Measurements from ENCODE around the gene IQSEC1. TPM values are rescaled to one million over a fixed set of nuclear protein-coding genes. Genes with fewer than 3 reads are reported as not detected.

IQSEC1 gene
- total RNA-seq, 3 donors from 2014 or later: 19.8 to 42.2 (median 21.9) TPM

DNA sequence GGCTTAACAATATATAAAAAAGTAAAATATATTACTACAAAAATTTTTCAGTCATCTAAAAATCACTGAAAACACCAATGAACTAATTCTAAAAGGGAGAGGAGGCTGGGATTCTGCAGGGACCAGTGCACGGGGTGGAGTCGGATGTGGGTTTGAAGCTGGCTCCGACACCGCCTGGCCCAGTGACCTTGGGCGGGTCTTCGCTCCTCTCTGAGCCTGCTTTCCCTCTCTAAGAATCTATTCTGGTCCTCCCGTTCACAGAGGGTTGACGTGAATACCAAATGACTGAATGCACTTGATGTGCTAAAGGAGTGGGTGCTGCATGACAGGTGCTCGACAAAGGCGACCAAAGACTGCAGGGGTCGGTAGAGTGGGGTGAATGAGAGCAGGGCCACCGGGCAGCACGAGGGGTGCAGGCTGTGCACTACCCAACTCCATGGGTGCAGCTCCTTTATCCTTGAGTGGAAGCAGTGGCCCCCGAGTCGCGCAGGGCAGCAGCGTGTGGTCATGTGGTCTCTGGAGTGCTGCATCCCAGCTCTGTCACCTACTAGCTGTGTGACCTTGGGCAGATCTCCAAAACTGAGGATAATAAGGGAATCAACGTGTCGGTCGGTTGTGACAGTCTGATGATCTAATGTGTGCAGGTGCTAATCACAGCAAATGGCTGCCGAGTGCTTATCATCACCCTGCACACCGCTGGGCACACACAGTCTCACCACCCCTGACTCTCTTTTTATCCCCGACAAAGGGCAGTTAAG lies 8.6 kb upstream of the IQSEC1 start:
- H3K4me1 ChIP-seq (ENCODE audit: low read depth): no peaks in the 10 kb centered on the region
- intact Hi-C loops (cut with DNase I, micrococcal nuclease): no loop called here
- H3K4me3 ChIP-seq: no peak overlapping the region
- DNase-seq: no peak
- H3K9me3 ChIP-seq: no peaks in the 10 kb centered on the region
- H3K36me3 ChIP-seq (ENCODE audit: low read depth): no peaks in the 10 kb centered on the region
- TF ChIP-seq, protein P1, sequence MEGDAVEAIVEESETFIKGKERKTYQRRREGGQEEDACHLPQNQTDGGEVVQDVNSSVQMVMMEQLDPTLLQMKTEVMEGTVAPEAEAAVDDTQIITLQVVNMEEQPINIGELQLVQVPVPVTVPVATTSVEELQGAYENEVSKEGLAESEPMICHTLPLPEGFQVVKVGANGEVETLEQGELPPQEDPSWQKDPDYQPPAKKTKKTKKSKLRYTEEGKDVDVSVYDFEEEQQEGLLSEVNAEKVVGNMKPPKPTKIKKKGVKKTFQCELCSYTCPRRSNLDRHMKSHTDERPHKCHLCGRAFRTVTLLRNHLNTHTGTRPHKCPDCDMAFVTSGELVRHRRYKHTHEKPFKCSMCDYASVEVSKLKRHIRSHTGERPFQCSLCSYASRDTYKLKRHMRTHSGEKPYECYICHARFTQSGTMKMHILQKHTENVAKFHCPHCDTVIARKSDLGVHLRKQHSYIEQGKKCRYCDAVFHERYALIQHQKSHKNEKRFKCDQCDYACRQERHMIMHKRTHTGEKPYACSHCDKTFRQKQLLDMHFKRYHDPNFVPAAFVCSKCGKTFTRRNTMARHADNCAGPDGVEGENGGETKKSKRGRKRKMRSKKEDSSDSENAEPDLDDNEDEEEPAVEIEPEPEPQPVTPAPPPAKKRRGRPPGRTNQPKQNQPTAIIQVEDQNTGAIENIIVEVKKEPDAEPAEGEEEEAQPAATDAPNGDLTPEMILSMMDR (IDR thresholded peaks at IDR 0.05): no peak
- ATAC-seq: no peak

DNA sequence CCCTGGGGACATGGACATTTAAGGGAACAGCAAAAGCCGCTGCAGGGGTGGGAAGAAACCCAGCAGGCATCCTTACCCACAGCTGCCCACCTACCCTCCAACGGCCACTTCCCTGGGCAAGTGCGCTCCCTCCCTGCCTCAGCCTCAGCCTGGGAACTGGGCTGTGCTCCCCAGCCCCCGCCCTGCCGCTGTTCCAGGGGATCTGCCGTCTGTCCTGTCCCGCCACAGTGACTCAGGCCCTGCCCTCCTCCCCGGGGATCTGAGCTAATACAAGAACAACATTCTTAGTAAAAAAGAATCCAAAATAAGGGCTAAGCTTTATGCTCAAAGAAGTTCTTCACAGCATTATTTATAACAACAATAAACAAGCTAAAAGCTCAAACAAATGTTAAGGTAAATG lies 7.4 kb upstream of the IQSEC1 start:
- H3K36me3 ChIP-seq (ENCODE audit: low read depth): no peaks in the 10 kb centered on the region
- TF ChIP-seq, protein P1 (IDR thresholded peaks at IDR 0.05): no peak
- H3K4me3 ChIP-seq: no peak overlapping the region
- ATAC-seq (no peak), DNase-seq (no peak)
- intact Hi-C loops (cut with DNase I, micrococcal nuclease): no loop called here
- no peaks in the 10 kb centered on the region for H3K9me3 ChIP-seq
- H3K4me1 ChIP-seq (ENCODE audit: low read depth): no peaks in the 10 kb centered on the region

DNA sequence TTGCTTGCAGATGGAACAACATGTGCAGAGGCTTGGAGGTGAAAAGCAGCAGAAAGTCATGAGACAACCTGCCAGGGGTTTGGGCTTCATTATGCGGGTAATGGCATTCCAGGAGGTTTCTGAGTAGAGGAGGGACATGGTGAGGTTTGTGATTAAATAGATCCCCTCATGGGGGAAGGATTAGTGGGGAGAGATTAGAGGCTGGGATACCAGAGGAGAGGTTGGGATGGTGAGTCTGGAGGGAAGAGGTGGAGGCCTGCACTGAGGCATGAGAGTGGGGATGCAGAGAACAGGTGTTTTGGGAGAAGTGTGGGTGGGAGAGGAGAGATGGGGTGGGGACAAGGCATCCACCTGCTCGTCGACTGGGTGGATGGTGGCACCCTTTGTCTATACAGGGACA lies 6.8 kb upstream of the IQSEC1 start:
- TF ChIP-seq, protein P1 (IDR thresholded peaks at IDR 0.05): no peak
- intact Hi-C loops (cut with DNase I, micrococcal nuclease): no loop called here
- no peaks in the 10 kb centered on the region for H3K9me3 ChIP-seq
- no peak overlapping the region for H3K4me3 ChIP-seq
- DNase-seq (no peak), ATAC-seq (no peak)
- no peaks in the 10 kb centered on the region for H3K4me1 ChIP-seq (ENCODE audit: low read depth)
- no peaks in the 10 kb centered on the region for H3K36me3 ChIP-seq (ENCODE audit: low read depth)

DNA sequence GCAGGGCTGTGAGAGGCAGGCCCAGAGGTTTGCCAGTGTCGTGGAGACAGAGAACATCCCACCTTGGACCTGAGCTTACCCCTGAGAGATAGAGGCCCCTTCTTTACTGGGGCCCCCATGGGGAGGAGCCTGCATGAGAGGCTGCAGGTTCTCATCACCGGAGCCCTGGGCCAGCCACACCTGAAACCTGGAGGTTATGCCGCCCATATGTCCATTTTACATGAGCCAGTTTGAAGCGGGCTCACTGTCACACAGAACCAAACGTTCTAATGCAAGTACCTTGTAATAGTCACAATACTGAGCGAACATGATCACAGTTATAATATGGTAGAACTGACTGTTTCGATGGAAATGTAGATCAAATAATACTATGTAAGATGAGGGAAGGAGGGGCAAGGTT lies 6.3 kb upstream of the IQSEC1 start:
- Histone ChIP-seq H3K4me3 (no peak overlapping the region), H3K4me1 (ENCODE audit: low read depth) (no peaks in the 10 kb centered on the region), H3K36me3 (ENCODE audit: low read depth) (no peaks in the 10 kb centered on the region), H3K9me3 (no peaks in the 10 kb centered on the region)
- DNase-seq (no peak), ATAC-seq (no peak)
- intact Hi-C loops (cut with DNase I, micrococcal nuclease): no loop called here
- TF ChIP-seq, protein P1 (IDR thresholded peaks at IDR 0.05): no peak

DNA sequence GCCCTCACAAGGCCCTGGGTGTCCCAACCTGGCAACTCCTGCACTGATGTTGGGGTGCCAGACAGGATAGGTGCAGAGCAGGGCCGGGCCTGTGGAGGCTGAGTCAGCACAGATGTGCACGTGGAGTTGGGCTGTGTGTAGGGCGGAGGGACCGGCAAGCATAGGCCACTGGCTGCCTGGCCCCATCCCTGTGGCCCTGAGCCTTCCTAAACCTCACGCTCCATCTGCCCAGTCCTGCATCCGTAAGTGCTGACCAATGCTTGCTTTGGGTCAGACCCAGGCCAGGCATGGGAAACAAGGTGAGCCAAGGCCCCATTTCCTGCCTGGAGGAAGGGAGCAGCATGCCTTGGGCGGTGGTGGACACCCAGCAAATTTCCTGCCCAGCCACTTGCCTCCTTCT lies 5.8 kb upstream of the IQSEC1 start:
- H3K4me3 ChIP-seq: no peak overlapping the region
- H3K9me3 ChIP-seq: no peaks in the 10 kb centered on the region
- no peaks in the 10 kb centered on the region for H3K4me1 ChIP-seq (ENCODE audit: low read depth)
- ATAC-seq: no peak
- H3K36me3 ChIP-seq (ENCODE audit: low read depth): no peaks in the 10 kb centered on the region
- no peak for DNase-seq
- TF ChIP-seq, protein P1 (IDR thresholded peaks at IDR 0.05): no peak
- intact Hi-C loops (cut with DNase I, micrococcal nuclease): no loop called here
